DND-41 (cell line): ENCODE data around the gene NCCRP1.

ENCODE experiments used
- ATAC-seq: fragments of 200-7000 bp; cut with Tn5 transposase; 3 replicates; pipeline ENCODE4 v1.9.1; 2021; ENCODE audit warnings: low read depth; ENCODE audit not compliant: insufficient read depth
- DNase-seq: peaks from one replicate; pipeline ENCODE4 v3.0.0-alpha.2; 2020
- H2AFZ ChIP-seq: 2 replicates; pipeline ENCODE4 v1.6.0; 2012; ENCODE audit warnings: low read depth, low read length
- H3K27ac ChIP-seq: 2 replicates; pipeline ENCODE4 v1.5.1; 2012; ENCODE audit warnings: low read length, inconsistent platforms
- H3K27me3 ChIP-seq: fragments of 200-600 bp; sonication (generic); 2 replicates; pipeline ENCODE4 v1.6.0; 2012; ENCODE audit warnings: low read length, mild to moderate bottlenecking, inconsistent platforms; ENCODE audit not compliant: insufficient read depth, poor library complexity
- H3K36me3 ChIP-seq: 2 replicates; pipeline ENCODE4 v1.5.1; 2012; ENCODE audit warnings: low read length, inconsistent platforms; ENCODE audit not compliant: insufficient read depth
- H3K4me1 ChIP-seq: 2 replicates; pipeline ENCODE4 v1.5.1; 2012; ENCODE audit warnings: mild to moderate bottlenecking, low read length; ENCODE audit not compliant: insufficient read depth
- H3K4me2 ChIP-seq: 2 replicates; pipeline ENCODE4 v1.6.0; 2012; ENCODE audit warnings: mild to moderate bottlenecking, moderate library complexity, low read length, inconsistent platforms; ENCODE audit not compliant: insufficient read depth
- H3K4me3 ChIP-seq, 2 experiments: fragments of 200-600 bp in 1 of 2; shearing (Covaris generic) in 1 of 2; 2 replicates each; pipeline ENCODE4 v1.5.1; 2012 to 2016; ENCODE audit warnings: inconsistent platforms in 2 of 2, low read length in 2 of 2, mild to moderate bottlenecking in 2 of 2, low read depth in 1 of 2, moderate library complexity in 1 of 2
- H3K79me2 ChIP-seq: 2 replicates; pipeline ENCODE4 v1.6.0; 2012; ENCODE audit warnings: low read length, inconsistent platforms; ENCODE audit not compliant: insufficient read depth
- H3K9ac ChIP-seq: 2 replicates; pipeline ENCODE4 v1.6.0; 2012; ENCODE audit warnings: low read depth, mild to moderate bottlenecking, inconsistent platforms, low read length, moderate library complexity
- H3K9me3 ChIP-seq: 2 replicates; pipeline ENCODE4 v1.5.1; 2012; ENCODE audit warnings: low read length, moderate library complexity, mild to moderate bottlenecking, inconsistent platforms; ENCODE audit not compliant: insufficient read depth, severe bottlenecking
- H4K20me1 ChIP-seq: 2 replicates; pipeline ENCODE4 v1.6.0; 2012; ENCODE audit warnings: low read length; ENCODE audit not compliant: insufficient read depth
- EZH2 ChIP-seq: IDR thresholded peaks from 3 replicates; pipeline ENCODE4 v1.6.1; 2012; ENCODE audit warnings: borderline replicate concordance, low read depth, mild to moderate bottlenecking, moderate library complexity, low read length, inconsistent platforms; ENCODE audit not compliant: severe bottlenecking
- TF ChIP-seq, protein P1 (sequence below): IDR thresholded peaks from 2 replicates; pipeline ENCODE4 v1.5.1; 2012; ENCODE audit warnings: borderline replicate concordance, low read length, moderate library complexity, mild to moderate bottlenecking; ENCODE audit not compliant: poor library complexity, severe bottlenecking; ENCODE audit errors: extremely low read depth

Gene NCCRP1

DNA sequence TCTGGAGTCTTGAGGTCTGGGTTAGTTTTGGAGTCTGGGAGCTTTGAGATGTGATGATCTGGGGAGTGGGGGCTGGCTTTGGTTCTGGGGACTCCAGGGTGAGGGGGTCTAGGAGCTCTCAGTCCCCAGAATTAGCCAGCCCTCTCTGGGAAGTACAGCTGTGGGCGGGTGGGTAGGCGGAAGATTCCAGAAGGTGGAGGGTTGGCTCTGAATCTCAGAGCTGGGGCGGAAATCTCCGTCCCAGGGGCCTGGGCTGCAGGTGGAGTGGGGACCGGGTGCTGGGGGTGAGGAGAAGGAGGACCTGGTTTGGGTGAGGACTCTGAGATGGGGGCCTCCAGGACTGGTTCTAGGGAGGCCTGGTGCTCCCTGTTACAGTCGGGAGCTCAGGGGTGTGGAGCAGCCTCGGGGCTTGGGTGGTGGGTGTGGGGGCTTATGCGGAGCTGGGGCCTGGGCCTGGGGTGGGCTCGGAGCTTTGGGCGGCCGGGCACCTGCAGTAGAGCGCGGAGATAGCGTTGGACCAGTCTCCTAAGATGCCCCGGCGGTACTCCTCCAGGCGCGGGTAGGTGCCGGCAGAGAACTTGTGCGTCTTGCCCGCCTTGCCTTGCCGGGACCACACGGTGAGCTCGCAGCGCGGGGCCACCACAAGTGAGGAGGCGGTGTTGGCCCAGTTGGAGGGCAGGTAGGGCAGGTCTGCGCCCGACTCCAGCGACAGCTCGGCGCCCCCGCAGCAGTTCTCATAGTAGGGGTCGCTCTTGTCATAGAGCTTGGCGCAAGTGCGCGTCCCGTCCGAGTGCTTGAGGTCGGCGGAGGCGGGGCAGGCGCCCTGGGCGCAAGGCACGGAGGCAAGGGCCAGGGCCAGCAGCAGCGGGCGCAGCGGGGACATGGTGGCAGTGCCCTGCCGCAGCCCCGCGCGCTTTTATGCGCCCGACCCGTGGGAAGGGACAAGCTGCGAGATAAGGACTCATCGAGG is 6.9 kb downstream of the NCCRP1 start, which contains the start of gene SYCN:
Gene SYCN (minus strand): TSS at position 892 of the 970 bp plus-strand sequence. CDS start 9 bp downstream, at position 883.
- no peak for TF ChIP-seq EZH2
- TF ChIP-seq, protein P1, sequence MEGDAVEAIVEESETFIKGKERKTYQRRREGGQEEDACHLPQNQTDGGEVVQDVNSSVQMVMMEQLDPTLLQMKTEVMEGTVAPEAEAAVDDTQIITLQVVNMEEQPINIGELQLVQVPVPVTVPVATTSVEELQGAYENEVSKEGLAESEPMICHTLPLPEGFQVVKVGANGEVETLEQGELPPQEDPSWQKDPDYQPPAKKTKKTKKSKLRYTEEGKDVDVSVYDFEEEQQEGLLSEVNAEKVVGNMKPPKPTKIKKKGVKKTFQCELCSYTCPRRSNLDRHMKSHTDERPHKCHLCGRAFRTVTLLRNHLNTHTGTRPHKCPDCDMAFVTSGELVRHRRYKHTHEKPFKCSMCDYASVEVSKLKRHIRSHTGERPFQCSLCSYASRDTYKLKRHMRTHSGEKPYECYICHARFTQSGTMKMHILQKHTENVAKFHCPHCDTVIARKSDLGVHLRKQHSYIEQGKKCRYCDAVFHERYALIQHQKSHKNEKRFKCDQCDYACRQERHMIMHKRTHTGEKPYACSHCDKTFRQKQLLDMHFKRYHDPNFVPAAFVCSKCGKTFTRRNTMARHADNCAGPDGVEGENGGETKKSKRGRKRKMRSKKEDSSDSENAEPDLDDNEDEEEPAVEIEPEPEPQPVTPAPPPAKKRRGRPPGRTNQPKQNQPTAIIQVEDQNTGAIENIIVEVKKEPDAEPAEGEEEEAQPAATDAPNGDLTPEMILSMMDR: no peak
- Histone ChIP-seq H3K4me3 (no peak within 1 kb of the TSS), H3K4me2 (no peak within 1 kb of the TSS), H3K27ac (no peak within 1 kb of the TSS), H3K79me2 (no peaks in the 10 kb centered on the region), H3K9me3 (no peaks in the 10 kb centered on the region), H3K4me1 (no peaks in the 10 kb centered on the region), H3K9ac (no peak within 1 kb of the TSS), H3K36me3 (no peaks in the 10 kb centered on the region), H3K27me3 (peaks cover 4% of the 10 kb centered on the region), H4K20me1 (no peaks in the 10 kb centered on the region), H2AFZ (no peak within 1 kb of the TSS)
- ATAC-seq (no peak), DNase-seq (no peak)

DNA sequence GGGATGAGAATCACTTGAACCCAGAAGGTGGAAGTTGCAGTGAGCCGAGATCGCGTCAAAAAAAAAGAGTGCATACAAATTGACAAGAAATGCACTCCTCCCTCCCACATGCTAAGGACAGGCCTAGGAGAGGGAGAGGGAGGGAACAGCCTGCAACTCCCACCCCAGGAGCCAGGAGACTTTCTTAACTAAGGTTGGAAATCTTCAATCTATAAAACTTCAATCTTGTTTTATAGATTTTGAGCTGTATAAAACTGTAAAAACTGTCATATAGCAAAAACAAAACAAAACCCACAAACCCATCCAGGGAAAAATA is 8.6 kb downstream of the NCCRP1 start:
- no peak overlapping the region for H3K4me2 ChIP-seq
- no peak for TF ChIP-seq EZH2
- TF ChIP-seq, protein P1: no peak

DNA sequence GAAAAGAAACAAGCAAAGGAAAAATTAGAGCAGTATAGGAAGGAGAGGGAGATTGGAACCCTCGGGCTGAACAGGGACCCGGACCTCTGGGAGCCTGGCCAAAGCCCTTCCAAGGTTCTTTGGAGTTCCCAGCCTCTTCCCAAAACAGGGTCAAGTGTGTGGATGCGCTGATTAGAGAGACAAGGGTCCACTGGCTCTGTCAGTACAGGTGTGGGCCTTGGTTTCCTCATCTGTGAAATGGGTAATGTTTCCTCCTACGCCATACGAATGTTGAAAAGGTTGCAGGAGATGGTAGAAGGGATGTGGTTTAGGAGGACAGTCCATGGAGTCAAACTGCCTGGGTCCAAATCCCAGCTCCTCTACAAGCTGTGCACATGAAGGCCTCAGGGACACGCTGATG is 9.4 kb downstream of the NCCRP1 start:
- DNase-seq: no peak
- Histone ChIP-seq H3K9me3 (no peaks in the 10 kb centered on the region), H3K27ac (no peak overlapping the region), H3K4me1 (no peaks in the 10 kb centered on the region), H2AFZ (no peak overlapping the region), H4K20me1 (no peaks in the 10 kb centered on the region), H3K79me2 (no peaks in the 10 kb centered on the region), H3K4me3 (no peak overlapping the region), H3K9ac (no peak overlapping the region), H3K36me3 (no peaks in the 10 kb centered on the region), H3K4me2 (no peak overlapping the region), H3K27me3 (peaks cover 4% of the 10 kb centered on the region)
- TF ChIP-seq EZH2: no peak
- TF ChIP-seq, protein P1: no peak
- ATAC-seq: no peak

More for the DNA sequence above, 8.6 kb downstream of the NCCRP1 start:
- no peak overlapping the region for H2AFZ ChIP-seq
- no peak overlapping the region for H3K9ac ChIP-seq
- H3K27me3 ChIP-seq: peaks cover 4% of the 10 kb centered on the region
- no peaks in the 10 kb centered on the region for H3K79me2 ChIP-seq
- H3K4me1 ChIP-seq: no peaks in the 10 kb centered on the region
- no peak overlapping the region for H3K4me3 ChIP-seq
- ATAC-seq (no peak), DNase-seq (no peak)
- no peak overlapping the region for H3K27ac ChIP-seq
- H3K36me3 ChIP-seq: no peaks in the 10 kb centered on the region
- H3K9me3 ChIP-seq: no peaks in the 10 kb centered on the region
- H4K20me1 ChIP-seq: no peaks in the 10 kb centered on the region
